ENCODE measurements around the gene ADARB2.
A peak's percentile ranks its signal among the peaks of the same experiment; 100 is the strongest.

Gene ADARB2

DNA sequence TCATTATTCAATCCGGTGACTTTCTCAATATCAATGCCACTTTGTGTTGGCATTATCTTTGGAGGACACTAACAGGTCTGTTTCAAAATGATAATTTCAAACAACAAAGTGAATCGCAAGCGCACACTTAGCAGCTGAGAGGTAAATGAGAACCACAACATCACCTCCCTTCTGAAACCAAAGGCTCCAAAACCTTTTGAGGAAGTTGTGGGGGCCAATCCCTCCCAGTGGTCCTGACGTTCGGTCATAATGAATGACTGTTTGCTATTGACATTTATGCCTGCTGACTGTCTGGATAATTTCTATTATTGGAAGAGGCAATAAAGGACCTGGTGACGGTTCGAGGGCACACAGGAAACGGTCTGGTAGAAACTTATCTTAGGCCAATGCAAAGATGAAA, 1.8 kb downstream of the ADARB2 start:
- DNase-seq, result no peak

- no peak for DNase-seq
Measured at GRCh38 chr10:1734288-1734687, 3.0 kb downstream of the ADARB2 start.

- DNase-seq, result no peak
Measured at GRCh38 chr10:1733720-1734119, 3.6 kb downstream of the ADARB2 start.

DNA sequence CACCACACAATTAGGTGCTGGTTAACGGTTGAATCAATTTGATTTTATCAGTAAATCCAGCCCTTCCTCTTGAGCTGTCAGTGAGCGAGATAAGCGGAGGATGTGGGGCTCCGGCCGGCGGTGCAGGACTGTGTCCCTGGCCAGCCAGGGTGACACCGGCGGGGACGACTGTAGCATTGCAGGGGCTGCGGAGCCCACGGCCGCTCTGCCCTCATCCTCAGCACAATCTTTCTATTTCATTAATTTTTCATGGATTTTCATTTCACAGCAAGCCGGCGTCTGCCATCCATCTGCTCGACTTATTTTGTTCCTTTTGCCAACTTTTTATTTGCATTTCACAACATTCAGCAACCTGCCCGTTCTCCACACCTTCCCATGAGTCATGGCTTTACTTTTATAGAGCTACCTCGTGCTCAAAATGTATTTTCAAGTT, 4.7 kb downstream of the ADARB2 start:
- no peak for DNase-seq

- DNase-seq, result no peak
Measured at GRCh38 chr10:1731592-1731991, 5.7 kb downstream of the ADARB2 start.

- no peak for DNase-seq
Measured at GRCh38 chr10:1729751-1730150, 7.6 kb downstream of the ADARB2 start.

- no peak for DNase-seq
Measured at GRCh38 chr10:1726861-1727260, 10.5 kb downstream of the ADARB2 start.

DNA sequence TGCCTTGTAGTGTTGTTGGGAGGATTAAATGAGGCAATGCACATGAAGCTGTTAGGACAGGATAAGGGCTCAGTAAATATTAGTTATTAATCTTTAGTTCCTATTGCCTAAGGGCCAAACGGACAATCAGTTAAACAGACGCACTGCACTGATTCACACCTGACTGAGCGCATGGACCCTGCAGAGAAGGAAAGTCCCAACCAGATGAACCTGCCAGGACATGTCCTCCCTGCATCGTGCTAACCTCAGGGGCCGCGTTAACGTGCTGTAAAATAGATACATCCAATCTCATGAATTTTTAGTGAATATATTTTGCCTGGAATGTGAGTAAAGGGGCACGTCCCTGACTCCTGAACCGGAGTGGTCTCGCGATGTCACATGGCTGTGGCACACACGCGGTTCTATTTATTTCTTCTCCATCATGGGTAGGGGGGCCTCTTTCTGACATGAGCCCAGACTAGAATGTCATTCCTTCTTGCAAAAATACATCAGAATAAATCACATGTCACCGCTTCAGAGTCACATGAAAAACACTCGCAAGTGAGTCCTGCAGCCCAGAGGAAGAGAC, 12.3 kb downstream of the ADARB2 start:
- DNase-seq, result no peak

GRCh38 chr10:1716839-1717238, 20.5 kb downstream of the ADARB2 start:
- DNase-seq, result no peak

DNA sequence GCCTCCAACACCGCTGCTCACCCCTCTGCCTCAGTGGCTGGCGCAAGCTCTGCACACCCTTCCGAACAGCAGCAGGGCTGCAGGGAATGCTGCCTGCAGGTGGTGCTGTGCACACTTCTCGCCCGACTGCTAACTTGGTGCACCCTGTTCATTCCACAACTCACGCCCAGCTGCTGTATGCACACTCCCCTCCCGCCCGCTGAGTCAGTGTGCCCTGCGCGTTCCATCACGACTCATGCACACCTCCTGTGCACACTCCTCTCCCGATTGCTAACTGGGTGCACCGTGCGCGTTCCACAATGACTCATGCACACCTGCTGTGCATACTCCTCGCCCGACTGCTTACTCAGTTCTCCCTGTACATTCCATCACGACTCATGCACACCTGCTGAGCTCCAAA, 21.5 kb downstream of the ADARB2 start:
- no peak for DNase-seq

- DNase-seq, result no peak
Measured at GRCh38 chr10:1712944-1713671, 24.2 kb downstream of the ADARB2 start.

DNA sequence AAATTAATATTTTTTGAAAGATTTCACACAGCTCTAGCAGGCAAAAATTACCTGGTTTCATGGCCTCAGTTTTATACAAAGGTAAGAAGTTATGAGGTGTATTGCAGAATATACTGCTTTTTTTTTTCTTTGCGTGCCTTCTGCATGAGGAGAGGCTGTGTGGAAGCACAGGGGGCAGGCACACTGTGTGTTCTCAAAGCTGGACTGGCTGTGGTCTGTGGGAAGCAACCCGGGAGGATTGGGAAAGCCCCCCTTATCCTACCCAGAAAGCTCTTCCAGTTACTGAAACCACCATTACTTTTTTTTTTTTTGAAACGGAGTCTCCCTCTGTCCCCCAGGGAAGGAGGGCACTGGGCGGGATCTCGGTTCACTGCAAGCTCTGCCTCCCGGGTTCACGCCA, 25.0 kb downstream of the ADARB2 start:
- no peak for DNase-seq

DNA sequence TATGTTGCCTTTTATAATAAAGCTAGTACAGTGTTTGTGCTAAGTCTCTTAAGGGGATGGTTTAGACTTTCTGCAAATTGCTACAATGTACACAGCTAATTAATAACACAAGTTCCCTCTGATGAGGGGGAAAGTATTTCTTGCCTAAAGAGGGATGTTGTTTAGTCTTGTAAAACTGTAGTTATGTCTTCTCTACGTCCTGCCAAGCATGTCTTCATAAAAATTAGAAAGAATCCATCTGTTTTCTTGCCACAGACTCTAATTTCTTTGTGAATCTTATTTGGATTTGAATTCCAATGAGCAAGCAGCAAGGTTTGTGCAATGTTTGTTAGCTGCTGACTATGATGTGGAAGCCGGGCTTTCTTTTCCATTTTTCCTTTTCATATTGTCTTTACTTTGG, 28.2 kb downstream of the ADARB2 start:
- DNase-seq, result no peak

GRCh38 chr10:1708746-1709145, 28.6 kb downstream of the ADARB2 start:
- DNase-seq, result no peak

GRCh38 chr10:1706711-1707110, 30.6 kb downstream of the ADARB2 start:
- peak; percentile 2 for DNase-seq

- DNase-seq, result no peak
Measured at GRCh38 chr10:1706256-1706655, 31.1 kb downstream of the ADARB2 start.

DNA sequence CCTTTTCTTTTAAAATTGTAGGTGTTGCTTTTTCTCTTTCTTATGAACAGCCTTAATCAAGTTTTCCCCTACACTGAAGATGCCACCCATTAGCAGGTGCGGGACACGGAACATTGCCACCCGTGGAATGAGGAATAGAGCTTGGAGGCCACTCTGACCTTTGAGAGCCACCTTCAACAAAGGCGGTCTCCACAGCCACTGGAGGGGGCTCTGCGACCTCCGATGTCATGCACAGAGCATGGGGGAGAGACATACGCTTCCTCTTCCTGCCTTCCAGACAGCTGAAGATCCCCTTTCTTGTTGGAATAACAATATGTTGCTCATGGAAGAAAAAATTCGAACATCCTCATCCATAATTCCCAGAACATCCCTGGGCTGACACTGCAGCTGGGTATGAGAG, 39.1 kb downstream of the ADARB2 start:
- no peak for DNase-seq

- DNase-seq, result no peak
Measured at GRCh38 chr10:1696106-1696505, 41.2 kb downstream of the ADARB2 start.

DNA sequence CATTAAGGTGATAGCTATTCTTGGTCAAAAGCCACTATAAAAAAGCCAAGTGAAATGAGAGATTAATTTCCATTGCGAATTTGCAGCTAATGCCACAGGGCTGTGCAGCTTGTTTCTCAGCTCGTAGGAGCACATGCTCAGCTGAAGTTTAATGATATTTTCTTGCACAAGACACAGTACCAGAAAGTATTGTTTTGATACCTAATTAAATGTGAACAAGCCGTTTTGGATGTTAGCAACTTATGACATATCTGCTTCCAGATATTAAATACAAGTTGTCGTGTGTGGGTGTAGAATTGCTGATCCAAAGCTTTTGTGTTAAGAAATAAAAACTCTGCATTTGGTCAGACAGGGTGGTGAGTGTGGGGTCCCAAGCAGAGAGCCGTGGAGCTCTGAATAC, 47.2 kb downstream of the ADARB2 start:
- no peak for DNase-seq

- no peak for DNase-seq
Measured at GRCh38 chr10:1688531-1688930, 48.8 kb downstream of the ADARB2 start.

GRCh38 chr10:1687623-1688150, 49.6 kb downstream of the ADARB2 start:
- DNase-seq, result no peak

DNA sequence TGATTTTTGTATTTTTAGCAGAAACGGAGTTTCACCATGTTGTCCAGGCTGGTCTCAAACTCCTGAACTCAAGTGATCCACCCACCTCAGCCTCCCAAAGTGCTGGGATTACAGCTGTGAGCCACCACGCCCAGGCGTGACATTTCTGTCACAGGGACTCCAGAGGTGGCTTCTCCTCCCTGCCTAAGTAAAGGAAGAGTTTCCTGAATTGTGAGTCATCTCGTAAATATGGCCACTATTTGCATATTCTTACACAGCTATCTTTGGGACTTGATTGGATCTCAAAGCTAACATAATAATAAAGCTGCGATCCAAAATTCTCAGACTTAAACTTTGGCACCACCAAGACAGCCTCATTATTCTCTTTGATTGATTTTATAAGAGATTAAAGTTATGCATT, 50.1 kb downstream of the ADARB2 start:
- no peak for DNase-seq

DNA sequence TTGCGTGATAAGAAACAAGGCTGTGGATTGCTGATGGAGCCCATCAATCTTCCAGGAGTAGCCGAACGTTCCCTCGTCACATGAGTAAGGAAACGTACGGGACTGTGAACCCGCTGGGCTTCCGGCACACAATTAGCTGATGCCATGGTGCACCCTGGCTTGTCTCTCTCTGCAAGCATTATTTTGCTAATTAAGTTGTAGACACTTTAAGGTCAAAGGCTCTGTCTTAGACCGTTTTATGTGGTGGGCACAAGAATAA, 50.9 kb downstream of the ADARB2 start:
- DNase-seq, result no peak

- DNase-seq, result no peak
Measured at GRCh38 chr10:1685699-1686490, 51.4 kb downstream of the ADARB2 start.

All from CD4-positive, alpha-beta T cell treated with Interleukin-12 subunit alpha and Interleukin-12 subunit beta, for 1 hour (primary cell).